ES-I3 (cell line): ENCODE data around the gene IFITM1.
"Not testable (repeated sequence)": the region's sequence is repeated elsewhere in the genome, so short reads cannot be mapped to it uniquely, and the experiment has no call there.

ENCODE experiments used
- H3K36me3 ChIP-seq: 2 replicates; pipeline ENCODE4 v1.6.1; 2013; ENCODE audit warnings: mild to moderate bottlenecking, low read length, control low read depth, moderate library complexity; ENCODE audit not compliant: insufficient read depth
- H3K4me1 ChIP-seq: 2 replicates; pipeline ENCODE4 v1.6.1; 2013; ENCODE audit warnings: mild to moderate bottlenecking, control low read depth, low read length; ENCODE audit not compliant: insufficient read depth
- H3K9ac ChIP-seq: 2 replicates; pipeline ENCODE4 v1.6.1; 2013; ENCODE audit warnings: low read depth, mild to moderate bottlenecking, low read length, moderate library complexity
- H3K9me3 ChIP-seq: 2 replicates; pipeline ENCODE4 v1.6.1; 2013; ENCODE audit warnings: mild to moderate bottlenecking, low read length, moderate library complexity; ENCODE audit not compliant: control insufficient read depth, insufficient read depth

The IFITM1 gene

DNA sequence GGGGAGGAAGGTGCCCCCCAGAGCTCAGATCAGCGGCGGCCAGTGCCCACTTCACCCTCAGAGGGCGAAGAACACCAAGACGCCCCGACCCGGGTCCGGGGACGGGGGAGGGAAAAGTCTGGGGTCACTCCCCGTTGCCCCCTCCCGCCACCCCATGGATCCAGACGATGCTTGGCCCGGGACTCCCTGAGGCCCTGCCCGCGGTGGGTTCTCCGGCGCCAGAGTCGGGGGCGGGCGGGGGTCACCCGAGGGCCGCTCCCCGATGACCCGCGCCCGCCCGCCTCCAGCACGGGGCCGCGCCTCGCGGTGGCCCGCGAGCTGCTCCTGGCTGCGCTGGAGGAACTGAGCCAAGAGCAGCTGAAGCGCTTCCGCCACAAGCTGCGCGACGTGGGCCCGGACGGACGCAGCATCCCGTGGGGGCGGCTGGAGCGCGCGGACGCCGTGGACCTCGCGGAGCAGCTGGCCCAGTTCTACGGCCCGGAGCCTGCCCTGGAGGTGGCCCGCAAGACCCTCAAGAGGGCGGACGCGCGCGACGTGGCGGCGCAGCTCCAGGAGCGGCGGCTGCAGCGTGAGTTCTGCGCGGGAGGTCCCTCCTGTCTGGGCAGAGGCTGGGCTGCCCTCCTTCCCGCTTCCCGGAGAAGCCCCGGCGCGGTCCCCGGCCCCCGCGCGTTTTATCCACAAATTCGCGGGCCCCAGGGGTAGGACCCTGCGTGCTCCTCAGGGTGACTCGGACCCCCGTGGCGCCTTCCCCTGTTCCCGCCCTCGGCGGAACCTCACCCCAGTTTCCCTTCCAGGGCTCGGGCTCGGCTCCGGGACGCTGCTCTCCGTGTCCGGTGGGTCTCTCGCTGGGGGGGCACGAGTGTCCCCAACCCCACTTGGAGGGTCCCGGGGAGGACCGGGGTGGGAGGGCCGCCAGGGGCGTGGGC, 34.5 kb upstream of the IFITM1 start:
- H3K36me3 ChIP-seq: no peaks in the 10 kb centered on the region
- H3K4me1 ChIP-seq: peaks cover 3% of the 10 kb centered on the region; the same call in 1 of the 2 replicates
- peaks cover 4% of the 10 kb centered on the region; the same call in 1 of the 2 replicates for H3K9me3 ChIP-seq
- no peak overlapping the region; the same call in 1 of the 2 replicates for H3K9ac ChIP-seq

DNA sequence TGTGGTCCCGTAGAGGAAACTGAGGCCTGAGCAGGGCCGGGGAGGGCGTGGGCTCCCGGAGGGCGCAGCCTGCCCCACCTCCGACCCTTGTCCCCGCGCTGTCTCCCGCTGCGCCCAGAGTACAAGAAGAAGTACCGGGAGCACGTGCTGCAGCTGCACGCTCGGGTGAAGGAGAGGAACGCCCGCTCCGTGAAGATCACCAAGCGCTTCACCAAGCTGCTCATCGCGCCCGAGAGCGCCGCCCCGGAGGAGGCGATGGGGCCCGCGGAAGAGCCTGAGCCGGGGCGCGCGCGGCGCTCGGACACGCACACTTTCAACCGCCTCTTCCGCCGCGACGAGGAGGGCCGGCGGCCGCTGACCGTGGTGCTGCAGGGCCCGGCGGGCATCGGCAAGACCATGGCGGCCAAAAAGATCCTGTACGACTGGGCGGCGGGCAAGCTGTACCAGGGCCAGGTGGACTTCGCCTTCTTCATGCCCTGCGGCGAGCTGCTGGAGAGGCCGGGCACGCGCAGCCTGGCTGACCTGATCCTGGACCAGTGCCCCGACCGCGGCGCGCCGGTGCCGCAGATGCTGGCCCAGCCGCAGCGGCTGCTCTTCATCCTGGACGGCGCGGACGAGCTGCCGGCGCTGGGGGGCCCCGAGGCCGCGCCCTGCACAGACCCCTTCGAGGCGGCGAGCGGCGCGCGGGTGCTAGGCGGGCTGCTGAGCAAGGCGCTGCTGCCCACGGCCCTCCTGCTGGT, 33.7 kb upstream of the IFITM1 start:
- Histone ChIP-seq H3K36me3 (no peaks in the 10 kb centered on the region), H3K9me3 (peaks cover 4% of the 10 kb centered on the region; the same call in 1 of the 2 replicates), H3K4me1 (peaks cover 3% of the 10 kb centered on the region; the same call in 1 of the 2 replicates), H3K9ac (no peak overlapping the region)

DNA sequence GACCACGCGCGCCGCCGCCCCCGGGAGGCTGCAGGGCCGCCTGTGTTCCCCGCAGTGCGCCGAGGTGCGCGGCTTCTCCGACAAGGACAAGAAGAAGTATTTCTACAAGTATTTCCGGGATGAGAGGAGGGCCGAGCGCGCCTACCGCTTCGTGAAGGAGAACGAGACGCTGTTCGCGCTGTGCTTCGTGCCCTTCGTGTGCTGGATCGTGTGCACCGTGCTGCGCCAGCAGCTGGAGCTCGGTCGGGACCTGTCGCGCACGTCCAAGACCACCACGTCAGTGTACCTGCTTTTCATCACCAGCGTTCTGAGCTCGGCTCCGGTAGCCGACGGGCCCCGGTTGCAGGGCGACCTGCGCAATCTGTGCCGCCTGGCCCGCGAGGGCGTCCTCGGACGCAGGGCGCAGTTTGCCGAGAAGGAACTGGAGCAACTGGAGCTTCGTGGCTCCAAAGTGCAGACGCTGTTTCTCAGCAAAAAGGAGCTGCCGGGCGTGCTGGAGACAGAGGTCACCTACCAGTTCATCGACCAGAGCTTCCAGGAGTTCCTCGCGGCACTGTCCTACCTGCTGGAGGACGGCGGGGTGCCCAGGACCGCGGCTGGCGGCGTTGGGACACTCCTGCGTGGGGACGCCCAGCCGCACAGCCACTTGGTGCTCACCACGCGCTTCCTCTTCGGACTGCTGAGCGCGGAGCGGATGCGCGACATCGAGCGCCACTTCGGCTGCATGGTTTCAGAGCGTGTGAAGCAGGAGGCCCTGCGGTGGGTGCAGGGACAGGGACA, 32.9 kb upstream of the IFITM1 start:
- peaks cover 4% of the 10 kb centered on the region; the same call in 1 of the 2 replicates for H3K9me3 ChIP-seq
- no peak overlapping the region for H3K9ac ChIP-seq
- no peaks in the 10 kb centered on the region for H3K36me3 ChIP-seq
- peaks cover 3% of the 10 kb centered on the region; the same call in 1 of the 2 replicates for H3K4me1 ChIP-seq

DNA sequence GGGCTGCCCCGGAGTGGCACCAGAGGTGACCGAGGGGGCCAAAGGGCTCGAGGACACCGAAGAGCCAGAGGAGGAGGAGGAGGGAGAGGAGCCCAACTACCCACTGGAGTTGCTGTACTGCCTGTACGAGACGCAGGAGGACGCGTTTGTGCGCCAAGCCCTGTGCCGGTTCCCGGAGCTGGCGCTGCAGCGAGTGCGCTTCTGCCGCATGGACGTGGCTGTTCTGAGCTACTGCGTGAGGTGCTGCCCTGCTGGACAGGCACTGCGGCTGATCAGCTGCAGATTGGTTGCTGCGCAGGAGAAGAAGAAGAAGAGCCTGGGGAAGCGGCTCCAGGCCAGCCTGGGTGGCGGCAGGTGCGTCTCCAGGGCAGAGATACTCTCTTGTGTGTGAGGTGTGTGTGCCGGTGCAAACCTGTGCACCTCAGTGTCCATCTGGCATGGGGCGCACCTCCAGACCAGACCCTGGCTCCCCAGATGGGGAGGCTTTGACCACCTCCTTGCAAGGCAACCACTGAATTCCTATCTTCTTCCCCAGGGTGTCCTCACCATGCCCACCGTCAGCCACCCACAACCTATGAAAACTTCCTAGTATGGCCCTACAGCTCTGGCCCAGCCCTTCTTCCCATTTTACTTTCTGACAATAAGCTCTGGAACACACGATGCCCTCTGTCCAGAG, 32.2 kb upstream of the IFITM1 start:
- Histone ChIP-seq H3K36me3 (no peaks in the 10 kb centered on the region), H3K9me3 (no peaks in the 10 kb centered on the region), H3K4me1 (peaks cover 3% of the 10 kb centered on the region; the same call in 1 of the 2 replicates), H3K9ac (no peak overlapping the region)

DNA sequence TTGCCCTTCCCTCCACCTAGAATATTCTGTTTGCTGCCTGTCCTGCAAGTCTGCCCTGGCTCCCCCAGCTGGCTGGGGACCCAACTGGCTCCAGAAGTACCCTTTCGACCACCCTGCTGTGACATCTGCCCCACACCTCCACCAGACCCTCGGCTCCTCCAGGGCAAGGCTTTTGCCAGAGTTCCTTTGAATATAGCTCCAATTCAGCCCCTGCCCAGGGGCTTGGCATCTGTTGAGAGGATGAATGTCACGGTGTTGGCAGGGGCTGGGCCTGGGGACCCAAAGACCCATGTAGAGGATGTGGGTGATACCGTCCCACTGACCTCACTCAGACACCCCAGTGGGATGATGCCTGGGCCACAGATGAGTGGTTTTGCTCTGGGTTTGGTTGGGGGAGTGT, 31.7 kb upstream of the IFITM1 start:
- Histone ChIP-seq H3K36me3 (no peaks in the 10 kb centered on the region), H3K4me1 (peaks cover 4% of the 10 kb centered on the region; the same call in 1 of the 2 replicates), H3K9me3 (no peaks in the 10 kb centered on the region), H3K9ac (no peak overlapping the region)

DNA sequence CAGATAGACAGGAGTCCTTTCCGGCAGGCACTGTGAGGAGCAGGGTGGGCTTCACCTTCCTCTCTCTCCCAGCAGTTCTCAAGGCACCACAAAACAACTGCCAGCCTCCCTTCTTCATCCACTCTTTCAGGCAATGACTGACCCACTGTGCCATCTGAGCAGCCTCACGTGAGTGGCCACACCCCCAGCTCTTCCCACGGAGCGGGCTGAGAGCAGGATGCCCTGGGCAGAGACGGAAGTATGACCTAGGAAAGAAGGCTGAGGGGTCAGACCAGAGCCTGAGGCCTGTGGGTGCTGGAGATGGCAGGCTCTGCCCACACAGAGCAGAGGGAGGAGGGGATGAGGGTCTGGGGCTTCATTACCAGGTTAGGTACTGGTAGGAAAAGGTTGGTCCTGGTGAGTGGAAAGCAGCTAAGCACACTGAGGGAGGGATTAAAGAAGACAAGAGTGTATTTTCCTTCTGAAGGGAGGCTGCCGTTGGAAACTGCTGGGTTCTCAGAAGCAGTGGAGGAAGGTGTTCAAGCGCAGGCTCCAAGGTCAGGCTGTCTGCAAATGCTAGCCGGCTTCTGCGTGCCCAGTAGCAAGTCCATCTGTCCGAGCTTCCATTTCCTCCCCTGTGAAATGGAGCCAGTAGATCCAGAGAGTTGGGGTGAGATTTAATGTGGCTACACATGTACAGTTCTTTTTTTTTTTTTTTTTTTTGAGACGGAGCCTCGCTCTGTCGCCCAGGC, 31.0 kb upstream of the IFITM1 start:
- no peaks in the 10 kb centered on the region for H3K36me3 ChIP-seq
- no peaks in the 10 kb centered on the region for H3K9me3 ChIP-seq
- no peak overlapping the region for H3K9ac ChIP-seq
- H3K4me1 ChIP-seq: peaks cover 10% of the 10 kb centered on the region; the same call in 1 of the 2 replicates

DNA sequence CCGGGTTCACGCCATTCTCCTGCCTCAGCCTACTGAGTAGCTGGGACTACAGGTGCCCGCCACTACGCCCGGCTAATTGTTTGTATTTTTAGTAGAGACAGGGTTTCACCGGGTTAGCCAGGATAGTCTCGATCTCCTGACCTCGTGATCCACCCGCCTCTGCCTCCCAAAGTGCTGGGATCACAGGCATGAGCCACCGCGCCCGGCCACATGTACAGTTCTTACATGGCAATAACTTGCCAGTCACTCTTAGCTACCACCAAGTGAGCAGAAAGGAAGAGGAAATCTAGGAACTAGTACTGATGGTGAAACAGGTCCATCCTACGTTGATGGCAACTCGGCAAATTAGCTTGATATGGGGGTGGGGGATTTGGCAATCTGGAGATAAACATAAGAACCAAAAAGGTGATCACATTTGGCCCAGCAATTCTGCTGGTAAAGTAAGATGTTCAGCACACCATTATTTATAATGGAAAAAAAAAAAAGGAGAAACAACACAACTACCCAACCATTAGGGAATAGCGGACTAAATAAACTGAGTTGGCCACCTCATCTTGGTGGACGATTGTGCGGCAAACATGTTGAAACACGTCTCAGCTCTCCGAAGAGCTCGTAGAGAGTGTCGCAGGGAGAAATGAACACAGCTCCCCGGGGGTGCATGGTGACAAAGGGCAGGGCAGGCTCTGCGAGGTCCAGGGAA, 30.3 kb upstream of the IFITM1 start:
- H3K9ac ChIP-seq: no peak overlapping the region
- no peaks in the 10 kb centered on the region for H3K9me3 ChIP-seq
- H3K4me1 ChIP-seq: peaks cover 11% of the 10 kb centered on the region; the same call in 1 of the 2 replicates
- no peaks in the 10 kb centered on the region for H3K36me3 ChIP-seq

DNA sequence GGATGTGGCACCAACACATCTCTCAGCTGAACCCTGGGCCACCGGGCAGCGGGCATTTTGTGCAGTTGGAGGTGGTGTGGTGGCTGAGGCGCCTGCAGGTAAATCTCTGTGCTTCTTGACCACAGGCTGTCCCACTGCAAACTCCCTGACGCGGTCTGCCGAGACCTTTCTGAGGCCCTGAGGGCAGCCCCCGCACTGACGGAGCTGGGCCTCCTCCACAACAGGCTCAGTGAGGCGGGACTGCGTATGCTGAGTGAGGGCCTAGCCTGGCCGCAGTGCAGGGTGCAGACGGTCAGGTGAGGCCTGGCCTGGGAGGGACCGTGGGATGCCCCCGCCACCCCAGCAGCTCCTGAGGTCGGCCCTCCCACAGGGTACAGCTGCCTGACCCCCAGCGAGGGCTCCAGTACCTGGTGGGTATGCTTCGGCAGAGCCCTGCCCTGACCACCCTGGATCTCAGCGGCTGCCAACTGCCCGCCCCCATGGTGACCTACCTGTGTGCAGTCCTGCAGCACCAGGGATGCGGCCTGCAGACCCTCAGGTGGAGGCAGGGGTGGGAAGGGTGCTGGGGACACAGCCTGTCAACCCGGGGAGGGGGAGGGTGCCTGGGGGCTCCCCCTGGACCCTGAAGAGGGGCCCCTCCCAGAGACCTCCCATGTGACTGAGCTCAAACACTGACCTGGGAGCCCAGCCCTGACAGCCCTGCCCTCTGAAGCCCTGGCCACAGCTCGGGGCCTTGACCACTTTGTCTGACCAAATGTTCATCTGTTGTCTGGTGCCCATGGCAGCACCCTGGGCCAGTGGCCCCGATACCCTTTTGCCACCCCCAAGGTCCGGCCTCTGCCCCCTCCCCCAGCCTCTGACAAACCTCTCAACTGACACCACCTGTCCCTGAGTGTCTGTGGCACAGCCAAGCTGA, 29.5 kb upstream of the IFITM1 start:
- Histone ChIP-seq H3K4me1 (peaks cover 11% of the 10 kb centered on the region; the same call in 1 of the 2 replicates), H3K9me3 (no peaks in the 10 kb centered on the region), H3K9ac (no peak overlapping the region), H3K36me3 (no peaks in the 10 kb centered on the region)

DNA sequence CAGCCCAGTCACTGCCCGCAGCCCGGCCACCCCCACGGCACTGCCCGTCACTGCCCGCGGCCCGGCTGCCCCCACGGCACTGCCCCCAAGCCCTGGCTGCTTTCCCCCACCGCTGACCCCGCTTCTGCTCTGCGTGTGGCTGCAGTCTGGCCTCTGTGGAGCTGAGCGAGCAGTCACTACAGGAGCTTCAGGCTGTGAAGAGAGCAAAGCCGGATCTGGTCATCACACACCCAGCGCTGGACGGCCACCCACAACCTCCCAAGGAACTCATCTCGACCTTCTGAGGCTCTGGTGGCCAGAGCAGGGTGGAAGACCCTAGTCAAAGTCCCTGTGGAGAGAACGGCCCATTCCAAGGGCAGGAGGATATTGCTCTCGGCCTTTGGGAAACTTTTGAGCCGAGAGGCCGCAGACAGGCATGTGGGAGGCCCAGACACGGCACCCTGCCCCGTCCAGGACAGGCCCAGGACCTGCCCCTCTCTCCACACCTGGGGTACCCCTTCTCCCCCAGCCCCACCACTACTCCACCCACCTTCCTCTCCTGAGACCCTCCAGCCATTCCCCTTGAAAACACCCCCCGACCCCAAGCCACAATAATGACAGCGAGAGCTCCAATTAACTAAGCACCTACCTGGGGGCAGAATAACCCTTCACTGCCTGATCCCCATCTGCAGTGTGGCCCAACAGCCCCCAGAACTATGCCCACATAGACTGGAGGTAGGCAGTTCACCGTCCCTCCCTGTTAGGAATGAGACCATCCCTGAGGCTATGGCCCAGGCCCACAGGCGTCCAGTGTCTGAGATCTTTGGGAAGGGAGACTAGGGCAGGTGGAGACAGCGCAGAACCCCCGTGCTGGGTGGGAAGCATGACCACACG, 28.6 kb upstream of the IFITM1 start:
- H3K4me1 ChIP-seq: peaks cover 11% of the 10 kb centered on the region; the same call in 1 of the 2 replicates
- H3K36me3 ChIP-seq: no peaks in the 10 kb centered on the region
- no peak overlapping the region for H3K9ac ChIP-seq
- H3K9me3 ChIP-seq: no peaks in the 10 kb centered on the region

DNA sequence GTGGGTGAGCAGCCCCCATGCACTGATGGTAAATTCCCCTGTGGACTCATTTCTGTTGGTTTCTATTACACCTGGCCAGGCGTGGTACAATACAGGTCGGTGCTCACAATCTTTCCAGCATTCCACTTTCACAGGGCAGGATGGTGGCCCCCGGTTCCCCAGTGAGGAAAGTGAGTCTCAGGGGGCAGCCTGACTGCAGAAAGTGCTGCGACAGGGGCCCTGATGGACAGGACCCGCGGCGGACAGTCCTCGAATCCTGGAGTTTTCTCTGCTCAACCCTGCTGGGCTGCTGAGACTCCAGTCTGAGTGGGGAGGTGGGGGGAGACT, 28.0 kb upstream of the IFITM1 start:
- H3K9me3 ChIP-seq: no peaks in the 10 kb centered on the region
- no peak overlapping the region for H3K9ac ChIP-seq
- H3K36me3 ChIP-seq: no peaks in the 10 kb centered on the region
- peaks cover 11% of the 10 kb centered on the region; the same call in 1 of the 2 replicates for H3K4me1 ChIP-seq

DNA sequence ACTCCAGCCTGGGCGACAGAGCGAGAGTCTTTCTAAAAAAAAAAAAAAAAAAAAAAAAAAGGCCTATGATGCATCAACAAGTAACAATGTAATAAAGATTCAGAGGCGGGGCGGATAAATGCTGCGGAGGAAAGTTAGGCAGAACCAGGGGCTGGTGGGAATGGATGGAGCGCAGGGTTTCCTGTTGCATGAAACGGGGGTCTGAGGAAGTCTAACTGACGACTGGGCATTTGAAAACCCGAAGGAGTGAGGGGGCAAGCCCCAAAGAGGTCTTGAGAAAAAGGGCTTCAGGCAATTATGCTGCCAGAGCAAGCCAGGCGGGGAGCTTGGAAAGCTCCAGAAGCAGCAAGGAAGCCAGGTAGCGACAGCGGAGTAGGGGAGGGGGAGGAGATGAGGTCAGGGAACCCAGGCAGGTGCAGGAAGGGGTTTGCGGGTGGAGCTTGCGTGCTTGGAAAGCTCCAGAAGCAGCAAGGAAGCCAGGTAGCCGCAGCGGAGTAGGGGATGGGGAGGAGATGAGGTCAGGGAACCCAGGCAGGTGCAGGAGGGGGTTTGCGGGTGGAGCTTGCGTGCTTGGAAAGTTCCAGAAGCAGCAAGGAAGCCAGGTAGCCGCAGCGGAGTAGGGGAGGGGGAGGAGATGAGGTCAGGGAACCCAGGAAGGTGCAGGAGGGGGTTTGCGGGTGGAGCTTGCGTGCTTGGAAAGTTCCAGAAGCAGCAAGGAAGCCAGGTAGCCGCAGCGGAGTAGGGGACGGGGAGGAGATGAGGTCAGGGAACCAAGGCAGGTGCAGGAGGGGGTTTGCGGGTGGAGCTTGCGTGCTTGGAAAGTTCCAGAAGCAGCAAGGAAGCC, 26.6 kb upstream of the IFITM1 start:
- not testable (repeated sequence) for H3K36me3 ChIP-seq, H3K9me3 ChIP-seq
- Histone ChIP-seq H3K9ac (peak overlapping the region; percentile 76; the same call in 1 of the 2 replicates), H3K4me1 (peaks cover 11% of the 10 kb centered on the region; the same call in 1 of the 2 replicates)
